ENCODE data around the gene EPOP. TPM values are rescaled to one million over a fixed set of nuclear protein-coding genes. Genes with fewer than 3 reads are reported as not detected.

The EPOP gene
- total and polyA plus RNA-seq, 2 donors (not counting 3 experiments of a cell fraction or from before 2014, with no cell fraction given), result 0.43 to 2.9 TPM

GRCh38 chr17:38693700-38694329 is 19.1 kb upstream of the EPOP start:
- Histone ChIP-seq H3K9me3 (replicated peaks; ENCODE audit: control insufficient read depth, insufficient read depth, low read length) (no peaks in the 10 kb centered on the region), H3K36me3 (ENCODE audit: control insufficient read depth in 2 of 2, extremely low read depth in 1 of 2, insufficient read depth in 2 of 2, low read length in 2 of 2) (no peaks in the 10 kb centered on the region), H3K4me2 (ENCODE audit: insufficient read depth, low read length) (no peak overlapping the region), H3K27me3 (ENCODE audit: control insufficient read depth in 2 of 2, insufficient read depth in 2 of 2, low read length in 2 of 2) (peaks cover 0 to 2% of the 10 kb centered on the region in 2 experiments), H3K4me1 (ENCODE audit: control insufficient read depth, extremely low read depth, insufficient read depth, low read length) (no peaks in the 10 kb centered on the region), H3K79me2 (ENCODE audit: control insufficient read depth, insufficient read depth, low read length) (no peaks in the 10 kb centered on the region), H3K27ac (ENCODE audit: insufficient read depth, low read depth, low read length) (no peak overlapping the region), H3K9me1 (replicated peaks; ENCODE audit: control insufficient read depth, extremely low read depth, insufficient read depth, low read length) (no peaks in the 10 kb centered on the region), H2AFZ (ENCODE audit: low read depth, low read length) (peak overlapping the region; percentile 13), H3K4me3 (replicated peaks in 1 of 3; ENCODE audit: insufficient read depth in 1 of 3, low read depth in 1 of 3, low read length in 3 of 3) (no peak overlapping the region), H3K9ac (replicated peaks; ENCODE audit: extremely low read depth, insufficient read depth, low read length) (no peak overlapping the region), H4K20me1 (replicated peaks; ENCODE audit: control insufficient read depth, extremely low read depth, insufficient read depth, low read length) (no peaks in the 10 kb centered on the region)
- DNase-seq (ENCODE audit: low read depth, low spot score) (no peak), FAIRE-seq (no peak)
- dilution Hi-C loops (cut with MboI; ENCODE audit: extremely low pct_ligation_motif_present, low sequenced_read_pairs), result no loop called here
- ChIA-PET CTCF (no interaction called here), POLR2A (no interaction called here)
- TF ChIP-seq MYC (IDR thresholded peaks at IDR 0.05; ENCODE audit: low read depth, low read length), result no peak
- no peak for TF ChIP-seq MAX (IDR thresholded peaks at IDR 0.05; ENCODE audit: insufficient read depth, insufficient read length)
- no peak for TF ChIP-seq FOS (IDR thresholded peaks at IDR 0.05; ENCODE audit: borderline replicate concordance, insufficient read depth, low read length)
- TF ChIP-seq POLR2AphosphoS5 (IDR thresholded peaks at IDR 0.05; ENCODE audit: insufficient read depth, low read depth, low read length), result no peak
- no peak for TF ChIP-seq GATA2 (IDR thresholded peaks at IDR 0.05; ENCODE audit: insufficient read depth, insufficient read length, low read depth, low read length)
- no peak for TF ChIP-seq POLR2A (IDR thresholded peaks at IDR 0.05; ENCODE audit: low read depth, low read length)
- TF ChIP-seq JUN (IDR thresholded peaks at IDR 0.05; ENCODE audit: borderline replicate concordance, insufficient read depth, insufficient read length, low read depth), result no peak
- no TSS peak for BruUV-seq (replicated peaks)
- intact Hi-C loops (cut with micrococcal nuclease), result no loop called here

GRCh38 chr17:38691154-38691553 is 16.4 kb upstream of the EPOP start:
- no peak overlapping the region for H3K4me2 ChIP-seq (ENCODE audit: insufficient read depth, low read length)
- H3K9me3 ChIP-seq (replicated peaks; ENCODE audit: control insufficient read depth, insufficient read depth, low read length), result no peaks in the 10 kb centered on the region
- TF ChIP-seq MYC (IDR thresholded peaks at IDR 0.05; ENCODE audit: low read depth, low read length), result no peak
- TF ChIP-seq POLR2A (IDR thresholded peaks at IDR 0.05; ENCODE audit: low read depth, low read length), result no peak
- no peak for TF ChIP-seq GATA2 (IDR thresholded peaks at IDR 0.05; ENCODE audit: insufficient read depth, insufficient read length, low read depth, low read length)
- TF ChIP-seq POLR2AphosphoS5 (IDR thresholded peaks at IDR 0.05; ENCODE audit: insufficient read depth, low read depth, low read length), result no peak
- no peak for TF ChIP-seq EZH2 (IDR thresholded peaks at IDR 0.05; ENCODE audit: borderline replicate concordance, low read depth, low read length, severe bottlenecking)
- TF ChIP-seq MAX (IDR thresholded peaks at IDR 0.05; ENCODE audit: insufficient read depth, insufficient read length), result no peak
- no peak for TF ChIP-seq CTCF (IDR thresholded peaks at IDR 0.05; ENCODE audit: extremely low read depth in 1 of 2, insufficient read depth in 1 of 2, low read depth in 1 of 2, low read length in 2 of 2)
- TF ChIP-seq FOS (IDR thresholded peaks at IDR 0.05; ENCODE audit: borderline replicate concordance, insufficient read depth, low read length), result no peak
- ChIA-PET CTCF (interaction anchor here (0.6 to 3.0 kb wide), 7 partner anchors 13 to 44 kb away, joined by 3 to 11 read pairs (median 3); no protein-coding TSS in a partner anchor), POLR2A (interaction anchor here (0.6 kb wide), 1 partner anchor 182 kb away, joined by 3 read pairs; no protein-coding TSS in a partner anchor)
- dilution Hi-C loops (cut with MboI; ENCODE audit: extremely low pct_ligation_motif_present, low sequenced_read_pairs) (no loop called here), intact Hi-C loops (cut with micrococcal nuclease) (no loop called here)
- H3K4me3 ChIP-seq (replicated peaks in 1 of 3; ENCODE audit: insufficient read depth in 1 of 3, low read depth in 1 of 3, low read length in 3 of 3), result no peak overlapping the region
- H4K20me1 ChIP-seq (replicated peaks; ENCODE audit: control insufficient read depth, extremely low read depth, insufficient read depth, low read length), result no peaks in the 10 kb centered on the region
- FAIRE-seq (no peak), DNase-seq (ENCODE audit: low read depth, low spot score) (no peak)
- no peaks in the 10 kb centered on the region for H3K79me2 ChIP-seq (ENCODE audit: control insufficient read depth, insufficient read depth, low read length)
- no peak overlapping the region for H3K9ac ChIP-seq (replicated peaks; ENCODE audit: extremely low read depth, insufficient read depth, low read length)
- H3K27me3 ChIP-seq (ENCODE audit: control insufficient read depth in 2 of 2, insufficient read depth in 2 of 2, low read length in 2 of 2), result no peaks in the 10 kb centered on the region
- BruUV-seq (replicated peaks), result no TSS peak
- peaks cover 6% of the 10 kb centered on the region for H3K4me1 ChIP-seq (ENCODE audit: control insufficient read depth, extremely low read depth, insufficient read depth, low read length)
- no peaks in the 10 kb centered on the region for H3K36me3 ChIP-seq (ENCODE audit: control insufficient read depth in 2 of 2, extremely low read depth in 1 of 2, insufficient read depth in 2 of 2, low read length in 2 of 2)
- no peak overlapping the region for H2AFZ ChIP-seq (ENCODE audit: low read depth, low read length)
- H3K9me1 ChIP-seq (replicated peaks; ENCODE audit: control insufficient read depth, extremely low read depth, insufficient read depth, low read length), result no peaks in the 10 kb centered on the region
- H3K27ac ChIP-seq (ENCODE audit: insufficient read depth, low read depth, low read length), result no peak overlapping the region

All from endothelial cell of umbilical vein (primary cell).